Dendritic cell treated with granulocyte-macrophage colony-stimulating factor and Interleukin-4, amounts not matched to agents 40 ng/mL and 50 ng/mL, for 4 days (primary cell): ENCODE data around the gene KRT75.

ENCODE experiments used
- H3K27ac Mint-ChIP-seq: one replicate; pipeline ENCODE4 v1.8.0; 2022; ENCODE audit warnings: mild to moderate bottlenecking, mixed read lengths
- H3K27me3 Mint-ChIP-seq: one replicate; pipeline ENCODE4 v1.8.0; 2022; ENCODE audit warnings: mild to moderate bottlenecking, mixed read lengths
- H3K36me3 Mint-ChIP-seq: one replicate; pipeline ENCODE4 v1.8.0; 2022; ENCODE audit warnings: low read depth, mixed read lengths
- H3K4me1 Mint-ChIP-seq: one replicate; pipeline ENCODE4 v1.8.0; 2022; ENCODE audit warnings: low read depth, mixed read lengths
- H3K4me3 Mint-ChIP-seq: one replicate; pipeline ENCODE4 v1.8.0; 2022; ENCODE audit warnings: mild to moderate bottlenecking, moderate library complexity, mixed read lengths
- H3K9me3 Mint-ChIP-seq: one replicate; pipeline ENCODE4 v1.8.0; 2022; ENCODE audit warnings: mixed read lengths
- intact Hi-C: fragments of 100-400 bp; cut with micrococcal nuclease; formaldehyde crosslinking; loops from one replicate; pipeline ENCODE4 v1.15.0; 2022

Gene KRT75

DNA sequence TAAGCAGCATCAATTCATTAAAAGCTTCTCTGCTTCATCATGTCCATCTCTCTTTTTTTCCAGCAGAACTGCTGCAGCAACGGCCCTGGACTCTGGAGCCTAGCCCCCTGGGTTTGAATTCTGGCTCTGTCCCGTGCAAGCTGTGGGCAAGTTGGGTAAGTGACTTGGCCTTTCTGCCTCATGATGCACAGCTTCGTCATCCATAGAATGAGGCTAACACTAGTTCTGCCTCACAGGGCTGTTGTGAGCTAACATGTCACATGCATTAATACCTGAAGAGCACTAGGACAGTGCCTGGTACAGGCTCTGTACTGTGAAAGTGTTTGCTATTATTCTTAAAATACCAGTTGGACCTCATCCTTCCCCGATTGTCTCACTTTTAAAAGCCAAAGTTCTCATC lies 32.2 kb downstream of the KRT75 start:
- Mint-ChIP-seq H3K27ac (no peak overlapping the region), H3K27me3 (peaks cover 4% of the 10 kb centered on the region), H3K36me3 (no peaks in the 10 kb centered on the region), H3K4me3 (no peak overlapping the region), H3K4me1 (peaks cover 5% of the 10 kb centered on the region), H3K9me3 (no peaks in the 10 kb centered on the region)
- intact Hi-C loops, result no loop called here

- Mint-ChIP-seq H3K36me3 (no peaks in the 10 kb centered on the region), H3K27ac (no peak overlapping the region), H3K4me3 (no peak overlapping the region), H3K4me1 (peaks cover 5% of the 10 kb centered on the region), H3K27me3 (peaks cover 6% of the 10 kb centered on the region), H3K9me3 (no peaks in the 10 kb centered on the region)
- intact Hi-C loops, result no loop called here
Measured at GRCh38 chr12:52401526-52401925, 32.6 kb downstream of the KRT75 start.

GRCh38 chr12:52400906-52401305 lies 33.3 kb downstream of the KRT75 start:
- no peak overlapping the region for H3K4me3 Mint-ChIP-seq
- peaks cover 5% of the 10 kb centered on the region for H3K4me1 Mint-ChIP-seq
- H3K27me3 Mint-ChIP-seq, result peaks cover 6% of the 10 kb centered on the region
- H3K27ac Mint-ChIP-seq, result no peak overlapping the region
- no peaks in the 10 kb centered on the region for H3K36me3 Mint-ChIP-seq
- H3K9me3 Mint-ChIP-seq, result no peaks in the 10 kb centered on the region
- intact Hi-C loops, result no loop called here

DNA sequence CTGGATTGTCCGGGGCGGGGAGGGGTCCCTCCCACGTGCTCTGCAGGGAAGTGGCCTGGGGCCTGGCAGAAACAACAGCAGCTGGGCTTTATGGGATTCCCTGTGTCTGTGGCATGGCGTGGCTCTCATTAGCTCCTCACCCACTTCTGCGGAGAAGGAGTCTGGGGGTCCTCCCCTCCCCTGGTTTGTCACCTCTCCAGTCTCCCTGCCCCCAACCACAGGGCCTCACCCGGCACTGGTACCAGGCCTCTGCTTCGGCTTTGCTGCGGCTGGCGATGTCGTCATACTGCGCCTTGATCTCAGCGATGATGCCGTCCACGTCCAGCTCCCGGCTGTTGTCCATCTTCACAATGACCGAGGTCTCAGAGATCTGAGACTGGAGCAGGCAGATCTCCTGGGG lies 34.4 kb downstream of the KRT75 start:
- H3K36me3 Mint-ChIP-seq, result no peaks in the 10 kb centered on the region

GRCh38 chr12:52398176-52398575 lies 36.0 kb downstream of the KRT75 start:
- H3K4me1 Mint-ChIP-seq, result peaks cover 4% of the 10 kb centered on the region
- H3K27ac Mint-ChIP-seq, result no peak overlapping the region
- H3K36me3 Mint-ChIP-seq, result no peaks in the 10 kb centered on the region
- intact Hi-C loops, result no loop called here
- no peak overlapping the region for H3K4me3 Mint-ChIP-seq
- no peaks in the 10 kb centered on the region for H3K9me3 Mint-ChIP-seq
- H3K27me3 Mint-ChIP-seq, result peaks cover 10% of the 10 kb centered on the region

More for the DNA sequence above, 34.4 kb downstream of the KRT75 start:
- intact Hi-C loops, result no loop called here
- Mint-ChIP-seq H3K27me3 (peaks cover 10% of the 10 kb centered on the region), H3K4me1 (peaks cover 5% of the 10 kb centered on the region), H3K9me3 (no peaks in the 10 kb centered on the region), H3K27ac (no peak overlapping the region), H3K4me3 (no peak overlapping the region)

- no peaks in the 10 kb centered on the region for H3K36me3 Mint-ChIP-seq
- H3K4me1 Mint-ChIP-seq, result no peaks in the 10 kb centered on the region
- H3K4me3 Mint-ChIP-seq, result no peak overlapping the region
- no peaks in the 10 kb centered on the region for H3K9me3 Mint-ChIP-seq
- H3K27me3 Mint-ChIP-seq, result peaks cover 10% of the 10 kb centered on the region
- intact Hi-C loops, result no loop called here
- no peak overlapping the region for H3K27ac Mint-ChIP-seq
Measured at GRCh38 chr12:52396656-52397055, 37.5 kb downstream of the KRT75 start.

DNA sequence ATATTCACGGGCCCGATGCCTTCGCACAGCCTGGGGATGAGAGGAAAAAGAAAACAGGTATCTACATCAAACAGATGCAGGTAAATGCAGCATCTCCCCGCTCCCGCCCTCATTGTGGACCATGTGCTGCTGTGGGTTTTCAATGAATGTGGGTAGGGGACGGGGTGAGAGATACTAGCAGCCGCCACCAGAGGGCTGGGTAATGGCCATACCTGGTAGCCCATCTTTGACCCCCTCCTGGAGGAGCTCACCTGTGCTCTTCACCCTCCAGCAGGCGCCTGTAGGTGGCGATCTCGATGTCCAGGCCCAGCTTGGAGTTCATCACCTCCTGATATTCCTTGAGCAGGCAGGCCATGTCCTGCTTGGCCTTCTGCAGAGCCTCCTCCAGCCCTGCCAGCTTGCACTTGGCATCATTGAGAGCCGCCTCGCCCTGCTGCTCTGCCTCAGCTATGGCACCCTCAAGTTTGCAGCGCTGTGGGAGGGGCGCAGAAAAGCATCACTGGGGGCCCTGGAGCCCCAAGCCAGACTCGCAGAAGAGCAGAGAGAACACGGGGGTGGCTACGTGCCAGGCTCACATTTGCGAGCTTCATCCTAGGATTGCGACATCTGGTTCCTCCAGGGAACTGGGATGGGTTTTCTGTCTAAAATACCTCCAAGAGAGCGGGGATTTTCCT lies 38.3 kb downstream of the KRT75 start:
- Mint-ChIP-seq H3K9me3 (no peaks in the 10 kb centered on the region), H3K36me3 (no peaks in the 10 kb centered on the region), H3K27ac (no peak overlapping the region), H3K27me3 (peaks cover 10% of the 10 kb centered on the region), H3K4me3 (no peak overlapping the region), H3K4me1 (no peaks in the 10 kb centered on the region)
- intact Hi-C loops, result no loop called here

DNA sequence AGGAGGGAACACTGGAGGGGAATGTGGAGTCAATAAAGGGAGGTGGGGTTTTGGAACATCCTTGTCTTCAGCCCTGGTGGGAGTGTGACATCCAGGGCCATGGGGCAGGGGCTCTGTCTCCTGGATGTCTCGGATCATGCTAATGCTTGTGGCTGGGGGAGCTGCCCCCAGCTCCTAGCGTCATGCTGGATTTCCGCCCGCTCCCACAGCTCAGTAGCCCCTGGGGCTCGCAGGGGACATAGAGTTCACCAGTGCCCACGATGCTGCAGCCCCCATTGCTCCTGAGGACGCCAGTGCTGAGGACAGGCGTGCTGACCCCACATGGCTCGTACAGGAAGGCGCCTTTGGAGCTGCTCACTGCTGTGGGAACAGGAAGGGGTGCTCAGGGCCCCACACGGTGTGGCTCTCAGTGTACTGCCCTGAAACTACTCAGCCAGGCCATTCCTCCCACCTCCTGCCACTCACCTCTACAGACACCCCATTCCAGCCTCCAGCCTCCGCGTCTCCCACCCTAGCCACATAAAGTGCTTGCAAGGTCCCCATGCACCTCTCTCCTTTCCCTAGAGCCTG lies 39.2 kb downstream of the KRT75 start:
- H3K4me3 Mint-ChIP-seq, result no peak overlapping the region

DNA sequence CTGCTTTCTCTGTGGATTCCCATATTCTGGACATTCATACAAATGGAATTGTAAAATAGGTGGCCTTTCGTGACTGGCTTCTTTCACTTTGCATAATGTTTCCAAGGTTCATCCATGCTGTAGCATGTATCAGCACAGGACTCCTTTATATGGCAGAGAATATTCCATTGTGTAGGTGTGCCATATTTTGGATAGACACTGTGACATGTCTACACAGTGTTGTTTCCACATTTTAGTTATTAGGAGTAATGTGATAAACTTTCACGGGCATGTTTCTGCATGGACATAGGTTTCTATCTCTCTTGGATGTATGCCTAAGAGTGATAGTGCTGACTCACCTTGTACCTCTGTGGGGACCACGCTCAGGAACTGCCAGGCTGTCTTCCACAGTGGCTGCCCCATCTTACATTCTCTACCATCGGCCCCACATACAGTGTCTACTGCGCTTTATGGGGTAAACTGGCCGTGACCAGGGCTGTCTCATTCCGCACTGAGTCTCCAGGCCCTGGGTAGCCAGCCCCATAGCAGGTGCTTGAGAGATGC lies 41.6 kb downstream of the KRT75 start:
- no peak overlapping the region for H3K4me3 Mint-ChIP-seq
- H3K4me1 Mint-ChIP-seq, result peaks cover 5% of the 10 kb centered on the region
- no peaks in the 10 kb centered on the region for H3K36me3 Mint-ChIP-seq
- no peak overlapping the region for H3K27ac Mint-ChIP-seq
- peaks cover 14% of the 10 kb centered on the region for H3K27me3 Mint-ChIP-seq
- no peaks in the 10 kb centered on the region for H3K9me3 Mint-ChIP-seq
- intact Hi-C loops, result no loop called here

More for the DNA sequence above, 39.2 kb downstream of the KRT75 start:
- no peaks in the 10 kb centered on the region for H3K36me3 Mint-ChIP-seq
- intact Hi-C loops, result no loop called here
- H3K27me3 Mint-ChIP-seq, result peaks cover 10% of the 10 kb centered on the region
- no peak overlapping the region for H3K27ac Mint-ChIP-seq
- H3K9me3 Mint-ChIP-seq, result no peaks in the 10 kb centered on the region
- H3K4me1 Mint-ChIP-seq, result peaks cover 5% of the 10 kb centered on the region

DNA sequence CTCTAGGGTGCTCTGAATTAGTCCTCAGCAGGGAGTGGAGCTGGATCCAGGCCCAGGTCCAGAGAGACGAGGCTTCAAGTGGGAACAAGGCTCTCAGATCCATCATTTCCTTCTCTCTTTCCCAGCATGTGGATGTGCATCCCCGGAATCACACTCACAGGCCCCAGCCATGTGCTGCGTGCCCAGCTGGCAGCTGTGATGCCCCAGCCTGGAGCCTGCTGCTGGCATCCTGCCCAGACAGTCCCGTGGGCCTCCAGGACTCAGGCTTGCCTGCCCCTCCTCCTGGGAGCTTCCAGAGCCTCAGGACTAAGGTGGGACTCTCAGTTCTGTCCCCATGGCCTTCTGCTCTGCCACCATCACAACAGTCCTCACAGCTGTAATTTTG lies 42.6 kb downstream of the KRT75 start:
- Mint-ChIP-seq H3K9me3 (no peaks in the 10 kb centered on the region), H3K4me1 (peaks cover 5% of the 10 kb centered on the region), H3K27ac (no peak overlapping the region), H3K36me3 (no peaks in the 10 kb centered on the region), H3K4me3 (no peak overlapping the region), H3K27me3 (peaks cover 10% of the 10 kb centered on the region)
- intact Hi-C loops, result no loop called here

DNA sequence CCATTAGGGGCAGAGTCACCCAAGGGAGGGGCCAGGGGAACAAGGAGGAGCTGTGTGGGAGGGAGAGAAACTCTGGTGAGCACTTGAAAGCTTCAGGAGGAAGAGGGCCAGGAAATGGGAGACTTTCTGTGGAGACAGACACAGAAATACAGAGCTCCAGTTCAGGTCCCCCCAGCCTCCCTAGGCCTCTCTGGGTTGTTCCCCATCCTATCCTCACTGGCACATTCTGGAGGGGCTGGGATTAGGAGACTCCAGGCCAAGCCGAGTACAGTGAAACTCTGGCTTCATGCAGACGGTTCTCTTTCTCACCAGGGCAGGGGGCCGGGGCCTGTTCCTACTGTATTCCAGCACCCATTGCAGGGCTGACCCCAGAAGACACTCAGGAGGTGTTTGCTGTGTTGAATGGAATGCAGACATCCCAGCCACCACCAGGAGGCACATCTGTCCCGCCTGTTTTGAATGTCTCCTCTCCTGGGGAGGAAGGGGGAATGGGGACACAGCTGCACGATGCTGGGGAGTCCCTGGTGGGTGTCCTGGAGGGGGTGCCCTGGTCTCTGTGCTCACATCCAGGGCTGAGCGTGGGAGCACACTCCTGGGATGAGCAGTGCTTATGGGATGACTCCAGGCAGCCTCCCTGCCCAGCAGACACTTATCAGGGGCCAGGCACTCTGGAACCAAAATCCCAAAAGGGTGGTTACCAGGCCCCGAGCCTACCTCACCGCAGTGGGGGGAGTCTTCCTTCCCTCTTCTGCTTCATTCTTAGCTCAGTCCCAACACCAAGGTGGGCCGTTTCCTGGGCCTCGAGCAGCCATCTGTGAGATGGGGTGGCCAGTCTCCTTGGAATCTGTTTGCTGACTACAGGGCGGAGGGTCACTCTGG lies 43.2 kb downstream of the KRT75 start:
- peaks cover 10% of the 10 kb centered on the region for H3K27me3 Mint-ChIP-seq
- no peak overlapping the region for H3K4me3 Mint-ChIP-seq
- H3K27ac Mint-ChIP-seq, result no peak overlapping the region
- peaks cover 5% of the 10 kb centered on the region for H3K4me1 Mint-ChIP-seq
- no peaks in the 10 kb centered on the region for H3K9me3 Mint-ChIP-seq
- H3K36me3 Mint-ChIP-seq, result no peaks in the 10 kb centered on the region
- intact Hi-C loops, result no loop called here

DNA sequence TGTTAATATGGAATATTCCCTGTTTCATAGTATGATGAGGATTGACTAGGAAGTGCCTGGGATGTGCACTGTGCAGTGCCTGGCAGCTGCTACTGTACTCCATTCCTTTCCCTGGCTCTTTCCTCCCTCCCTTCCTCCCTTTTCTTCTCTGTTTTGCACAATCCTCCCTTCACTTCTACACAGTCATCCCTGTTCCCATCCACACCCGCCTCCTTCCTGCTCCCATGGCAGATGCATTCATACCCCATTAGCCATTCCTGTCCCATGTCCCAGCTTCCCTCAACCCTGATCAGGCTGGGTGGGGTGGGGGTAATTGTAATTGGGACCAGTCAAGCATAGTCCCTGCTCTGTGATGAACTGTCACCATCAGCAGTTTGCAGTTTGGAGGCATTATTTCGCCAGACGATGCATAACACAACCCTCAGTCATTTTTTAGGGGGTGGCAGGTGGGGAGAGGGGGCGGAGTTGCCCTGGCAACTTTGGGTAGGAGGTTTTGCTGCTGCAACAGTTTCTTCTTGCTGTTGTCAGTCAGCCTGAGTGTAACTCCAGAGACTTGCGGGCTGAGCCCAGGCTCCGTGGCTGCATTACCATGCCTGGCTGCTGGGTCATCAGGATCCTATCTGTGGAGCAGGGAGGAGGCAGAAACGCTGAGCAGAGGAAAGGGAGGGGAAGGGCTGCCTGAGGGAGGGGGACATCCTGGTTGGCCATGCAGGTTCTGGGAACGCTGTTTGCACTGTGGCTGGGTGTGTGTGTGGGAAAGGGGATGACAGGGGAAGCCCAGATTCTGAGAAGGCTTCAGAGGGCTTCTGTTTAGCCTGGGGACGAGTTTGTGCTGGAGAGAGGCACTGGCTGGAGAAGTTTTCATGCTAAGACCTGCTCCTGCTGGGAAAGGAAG lies 44.6 kb downstream of the KRT75 start:
- Mint-ChIP-seq H3K27me3 (peaks cover 5% of the 10 kb centered on the region), H3K9me3 (no peaks in the 10 kb centered on the region), H3K27ac (no peak overlapping the region), H3K4me1 (peaks cover 5% of the 10 kb centered on the region), H3K4me3 (no peak overlapping the region), H3K36me3 (no peaks in the 10 kb centered on the region)
- intact Hi-C loops, result no loop called here

- Mint-ChIP-seq H3K27ac (no peak overlapping the region), H3K36me3 (no peaks in the 10 kb centered on the region), H3K4me1 (peaks cover 5% of the 10 kb centered on the region), H3K4me3 (no peak overlapping the region), H3K27me3 (peaks cover 5% of the 10 kb centered on the region), H3K9me3 (no peaks in the 10 kb centered on the region)
- intact Hi-C loops, result no loop called here
Measured at GRCh38 chr12:52387859-52388258, 46.3 kb downstream of the KRT75 start.
